Peyer's patch (tissue), 4 donors: ENCODE results near the gene UNC13C. TPM values are rescaled to one million over a fixed set of nuclear protein-coding genes. Genes with fewer than 3 reads are reported as not detected.

ENCODE experiments used
- DNase-seq, 3 donors: peaks; one replicate each; pipeline ENCODE4 v3.0.0-alpha.2; 2017 to 2019
- H3K27ac ChIP-seq, 4 donors: fragments of 200-600 bp; sonication (generic); one replicate each; pipeline ENCODE4 v1.5.1; 2016 to 2019
- H3K27me3 ChIP-seq, 2 donors: fragments of 200-600 bp; sonication (generic); one replicate each; pipeline ENCODE4 v1.5.1; 2019
- H3K36me3 ChIP-seq, 3 donors: fragments of 200-600 bp; sonication (generic); one replicate each; pipeline ENCODE4 v1.5.1; 2016 to 2019
- H3K4me1 ChIP-seq, 4 donors: fragments of 200-600 bp; sonication (generic); one replicate each; pipeline ENCODE4 v1.5.1; 2016 to 2019
- H3K4me3 ChIP-seq, 4 donors: fragments of 200-600 bp; sonication (generic); 1 replicate in 3 of 4; 2 replicates in 1 of 4; pipeline ENCODE4 v1.5.1; 2016 to 2019; ENCODE audit warnings: mild to moderate bottlenecking in 1 of 4
- H3K9me3 ChIP-seq, 4 donors: fragments of 200-600 bp; sonication (generic); one replicate each; pipeline ENCODE4 v1.5.1; 2016 to 2019; ENCODE audit warnings: mild to moderate bottlenecking in 1 of 4
- POLR2A ChIP-seq, 2 donors: fragments of 450-650 bp; IDR thresholded peaks; one replicate each; pipeline ENCODE4 v1.5.1; 2017; ENCODE audit warnings: antibody characterized with exemption in 2 of 2, mild to moderate bottlenecking in 2 of 2, moderate library complexity in 2 of 2
- total RNA-seq, 4 donors: library from RNA; depleted of rRNA; stranded (reverse); fragments of >200 nt; gene quantifications; one replicate each; pipeline ENCODE4 v1.1.0, GENCODE V29; 2016
- TF ChIP-seq, protein P1 (sequence below), 6 experiments: fragments of 450-650 bp in 4 of 6; fragments of 200-600 bp in 2 of 6; sonication (generic) in 1 of 6; IDR thresholded peaks; one replicate each; pipeline ENCODE4 v1.5.1; 2017 to 2019; ENCODE audit warnings: antibody characterized with exemption in 6 of 6, mild to moderate bottlenecking in 3 of 6, moderate library complexity in 1 of 6

UNC13C gene
- total RNA-seq, 4 donors from 2014 or later, result under 0.01 to 3.3 (median 0.35) TPM

DNA sequence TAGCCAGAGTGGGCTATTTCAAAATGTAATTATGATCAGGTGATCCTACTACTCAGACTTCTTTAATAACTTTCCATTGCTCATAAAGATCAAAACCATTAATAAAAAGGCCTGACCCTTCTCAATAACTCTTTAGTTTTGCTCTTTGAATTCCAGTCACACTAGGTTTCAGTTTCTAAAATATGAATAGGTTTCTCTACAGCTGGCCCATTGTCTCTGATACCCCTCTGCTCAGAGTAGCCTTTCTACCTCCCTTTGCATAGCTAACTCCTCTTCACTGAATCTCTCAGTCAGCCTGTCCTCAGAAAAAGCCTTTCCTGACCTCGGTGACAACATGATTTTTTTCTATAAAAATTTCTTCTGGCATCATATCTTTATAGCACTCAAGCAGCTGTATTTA lies 209.1 kb downstream of the UNC13C start:
- Histone ChIP-seq H3K27ac (no peak overlapping the region), H3K4me1 (no peaks in the 10 kb centered on the region), H3K9me3 (no peaks in the 10 kb centered on the region), H3K4me3 (no peak overlapping the region), H3K36me3 (no peaks in the 10 kb centered on the region), H3K27me3 (no peaks in the 10 kb centered on the region)
- DNase-seq, result no peak
- no peak for TF ChIP-seq POLR2A (IDR thresholded peaks at IDR 0.05)
- TF ChIP-seq, protein P1, sequence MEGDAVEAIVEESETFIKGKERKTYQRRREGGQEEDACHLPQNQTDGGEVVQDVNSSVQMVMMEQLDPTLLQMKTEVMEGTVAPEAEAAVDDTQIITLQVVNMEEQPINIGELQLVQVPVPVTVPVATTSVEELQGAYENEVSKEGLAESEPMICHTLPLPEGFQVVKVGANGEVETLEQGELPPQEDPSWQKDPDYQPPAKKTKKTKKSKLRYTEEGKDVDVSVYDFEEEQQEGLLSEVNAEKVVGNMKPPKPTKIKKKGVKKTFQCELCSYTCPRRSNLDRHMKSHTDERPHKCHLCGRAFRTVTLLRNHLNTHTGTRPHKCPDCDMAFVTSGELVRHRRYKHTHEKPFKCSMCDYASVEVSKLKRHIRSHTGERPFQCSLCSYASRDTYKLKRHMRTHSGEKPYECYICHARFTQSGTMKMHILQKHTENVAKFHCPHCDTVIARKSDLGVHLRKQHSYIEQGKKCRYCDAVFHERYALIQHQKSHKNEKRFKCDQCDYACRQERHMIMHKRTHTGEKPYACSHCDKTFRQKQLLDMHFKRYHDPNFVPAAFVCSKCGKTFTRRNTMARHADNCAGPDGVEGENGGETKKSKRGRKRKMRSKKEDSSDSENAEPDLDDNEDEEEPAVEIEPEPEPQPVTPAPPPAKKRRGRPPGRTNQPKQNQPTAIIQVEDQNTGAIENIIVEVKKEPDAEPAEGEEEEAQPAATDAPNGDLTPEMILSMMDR (IDR thresholded peaks at IDR 0.05), result no peak

DNA sequence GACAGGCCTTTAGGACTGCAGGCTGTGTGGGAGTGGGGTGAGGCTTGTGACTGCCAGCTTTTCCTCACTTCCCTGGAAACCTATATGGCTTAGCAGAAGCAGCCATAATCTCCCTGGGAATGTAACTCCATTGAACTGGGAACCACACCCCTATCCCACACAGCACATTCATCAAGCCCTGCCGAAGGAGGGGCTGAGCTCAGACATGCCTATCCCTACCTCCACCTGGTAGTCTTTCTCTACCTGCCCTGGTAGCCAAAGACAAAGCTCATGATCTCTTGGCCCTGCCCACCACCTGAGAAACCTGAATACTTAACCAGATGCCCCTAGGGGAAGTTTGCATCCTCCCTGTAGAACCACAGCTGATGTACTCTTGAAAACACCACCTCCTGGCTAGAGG lies 219.8 kb downstream of the UNC13C start:
- no peak overlapping the region for H3K27ac ChIP-seq
- H3K36me3 ChIP-seq, result no peaks in the 10 kb centered on the region
- no peaks in the 10 kb centered on the region for H3K27me3 ChIP-seq
- H3K9me3 ChIP-seq, result peaks cover 0 to 3% (median 0%) of the 10 kb centered on the region in 4 donors
- H3K4me3 ChIP-seq, result no peak overlapping the region
- no peaks in the 10 kb centered on the region for H3K4me1 ChIP-seq
- DNase-seq, result no peak
- TF ChIP-seq, protein P1 (IDR thresholded peaks at IDR 0.05), result no peak
- TF ChIP-seq POLR2A (IDR thresholded peaks at IDR 0.05), result no peak

DNA sequence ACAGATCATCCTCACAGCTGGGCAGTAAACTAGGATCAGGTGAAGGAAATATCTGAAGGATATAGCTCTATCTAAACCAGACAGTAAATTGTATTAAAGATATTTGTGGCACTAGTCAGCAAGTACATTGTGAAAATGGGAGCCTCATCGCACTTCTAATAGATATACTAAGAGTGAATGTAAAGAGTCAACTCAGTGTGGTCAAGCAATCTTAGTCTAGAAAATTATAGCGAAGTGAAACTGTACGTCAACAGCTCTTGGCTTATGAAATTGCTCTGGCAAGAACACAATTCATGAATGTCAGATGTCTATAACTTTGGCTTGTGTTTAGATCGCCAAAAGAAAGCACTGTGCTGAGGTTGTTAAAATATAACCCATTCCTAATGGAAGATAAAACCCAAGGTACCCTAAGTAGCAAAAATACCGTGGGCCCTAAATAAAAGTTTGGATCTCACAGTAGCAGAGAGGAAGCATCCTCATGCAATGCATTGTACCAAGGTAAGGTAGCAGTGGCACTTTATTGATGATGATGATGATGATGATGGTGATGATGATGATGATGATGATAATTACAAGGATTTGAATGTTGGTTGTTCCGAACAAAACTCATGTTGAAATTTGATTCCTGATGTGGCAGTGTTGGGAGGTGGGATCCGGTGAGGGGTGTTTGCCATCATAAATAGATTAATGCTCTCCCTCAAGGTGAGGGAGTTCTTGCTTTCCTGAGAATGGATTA lies 228.5 kb downstream of the UNC13C start:
- H3K4me3 ChIP-seq, result no peak overlapping the region
- H3K36me3 ChIP-seq, result no peaks in the 10 kb centered on the region
- TF ChIP-seq POLR2A (IDR thresholded peaks at IDR 0.05), result no peak
- TF ChIP-seq, protein P1 (IDR thresholded peaks at IDR 0.05), result no peak
- no peak for DNase-seq
- H3K4me1 ChIP-seq, result no peaks in the 10 kb centered on the region
- H3K9me3 ChIP-seq, result peaks cover 0 to 3% (median 0%) of the 10 kb centered on the region in 4 donors
- no peak overlapping the region for H3K27ac ChIP-seq
- H3K27me3 ChIP-seq, result no peaks in the 10 kb centered on the region

DNA sequence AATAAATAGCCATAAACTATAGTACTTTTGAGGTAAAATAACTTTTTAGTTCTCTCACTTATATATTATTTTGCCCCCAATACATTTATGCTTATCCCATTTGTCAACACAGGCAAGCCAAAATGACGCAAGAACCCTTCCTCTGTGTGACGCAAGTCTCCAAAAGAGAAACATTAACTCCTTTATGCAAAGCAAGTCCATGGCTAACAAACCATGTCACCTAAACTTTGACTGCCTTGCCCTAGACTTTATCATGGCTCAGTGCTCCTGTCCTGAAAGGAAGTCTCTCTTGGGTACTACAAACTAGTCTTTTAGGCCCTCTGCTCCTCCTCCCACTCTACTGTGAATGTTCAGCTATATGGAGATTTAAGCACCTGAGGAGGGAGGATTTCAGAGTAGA lies 230.5 kb downstream of the UNC13C start:
- Histone ChIP-seq H3K4me3 (no peak overlapping the region), H3K4me1 (no peaks in the 10 kb centered on the region), H3K27me3 (no peaks in the 10 kb centered on the region), H3K36me3 (no peaks in the 10 kb centered on the region), H3K27ac (no peak overlapping the region), H3K9me3 (peaks cover 0 to 3% (median 0%) of the 10 kb centered on the region in 4 donors)
- no peak for TF ChIP-seq POLR2A (IDR thresholded peaks at IDR 0.05)
- TF ChIP-seq, protein P1 (IDR thresholded peaks at IDR 0.05), result no peak
- DNase-seq, result no peak

DNA sequence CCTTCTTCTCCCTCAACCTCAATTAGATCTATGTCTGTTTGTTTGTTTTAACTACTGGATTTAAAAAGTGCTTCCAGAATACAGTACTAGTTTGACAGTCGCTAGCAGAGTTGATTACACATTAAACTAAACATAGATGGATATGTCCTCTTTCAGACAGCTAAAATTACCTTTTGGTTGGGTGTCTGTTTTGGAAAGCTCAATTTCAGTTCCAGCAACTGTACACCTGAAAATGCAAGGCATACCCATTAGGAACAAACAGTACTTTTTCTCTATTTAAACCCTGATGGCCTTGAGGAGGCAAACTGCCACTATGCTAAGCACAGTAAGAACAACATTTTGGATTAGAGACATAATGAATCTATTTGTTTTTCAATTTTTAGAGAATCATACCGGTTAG lies 234.4 kb downstream of the UNC13C start:
- Histone ChIP-seq H3K4me3 (no peak overlapping the region), H3K27ac (no peak overlapping the region), H3K4me1 (no peaks in the 10 kb centered on the region), H3K36me3 (no peaks in the 10 kb centered on the region), H3K9me3 (peaks cover 0 to 3% (median 0%) of the 10 kb centered on the region in 4 donors), H3K27me3 (no peaks in the 10 kb centered on the region)
- no peak for TF ChIP-seq POLR2A (IDR thresholded peaks at IDR 0.05)
- TF ChIP-seq, protein P1 (IDR thresholded peaks at IDR 0.05), result no peak
- no peak for DNase-seq
